ENCODE measurements around the gene ADAMTSL3.

- TF ChIP-seq ZNF274 (IDR thresholded peaks at IDR 0.05; ENCODE audit: low read depth, low read length), result no peak
- no peak for TF ChIP-seq SUZ12 (IDR thresholded peaks at IDR 0.05; ENCODE audit: extremely low read depth, insufficient read depth, insufficient read length)
- no peak for TF ChIP-seq YY1 (IDR thresholded peaks at IDR 0.05; ENCODE audit: insufficient read depth, insufficient read length)
Observed at GRCh38 chr15:83644439-83644838, 9.5 kb upstream of the ADAMTSL3 start.
